HG02852 (cell line): ENCODE measurements around the gene SPZ1.
"Not testable (repeated sequence)": the region's sequence is repeated elsewhere in the genome, so short reads cannot be mapped to it uniquely, and the experiment has no call there.

Experiments
- ATAC-seq: cut with Tn5 transposase; IDR thresholded peaks from one replicate; pipeline ENCODE4 v1.9.1; 2021; ENCODE audit warnings: mild to moderate bottlenecking, moderate library complexity; ENCODE audit not compliant: unreplicated experiment

Gene SPZ1

GRCh38 chr5:80319702-80320101, at the start of gene SPZ1:
TSS of gene SPZ1 (plus strand) at chr5:80320002. CDS start at chr5:80320216, 214 bp downstream.
- no peak for ATAC-seq

- not testable (repeated sequence) for ATAC-seq
Observed at GRCh38 chr5:80270543-80270942, 49.3 kb upstream of the SPZ1 start.

- ATAC-seq = no peak
Observed at GRCh38 chr5:80275347-80275746, 44.5 kb upstream of the SPZ1 start.

DNA sequence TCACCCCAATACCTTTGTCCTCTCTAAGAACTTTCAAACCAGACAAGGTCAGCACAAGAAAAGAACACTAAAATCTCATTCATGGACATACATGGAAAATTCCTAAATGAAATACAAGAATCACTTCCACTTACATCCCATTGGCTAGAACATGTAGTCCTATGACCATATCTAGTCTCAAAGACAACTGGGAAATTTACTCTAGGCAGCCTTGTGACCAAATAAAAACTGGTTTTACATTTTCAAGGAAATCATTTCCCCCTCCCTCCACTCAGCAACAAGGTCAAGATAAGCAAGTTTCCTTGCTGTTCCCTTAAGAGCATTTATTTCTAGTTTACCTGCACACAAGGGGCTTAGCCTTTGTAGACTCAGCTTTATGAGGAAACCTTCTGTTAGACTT, 43.6 kb upstream of the SPZ1 start:
- no peak for ATAC-seq

DNA sequence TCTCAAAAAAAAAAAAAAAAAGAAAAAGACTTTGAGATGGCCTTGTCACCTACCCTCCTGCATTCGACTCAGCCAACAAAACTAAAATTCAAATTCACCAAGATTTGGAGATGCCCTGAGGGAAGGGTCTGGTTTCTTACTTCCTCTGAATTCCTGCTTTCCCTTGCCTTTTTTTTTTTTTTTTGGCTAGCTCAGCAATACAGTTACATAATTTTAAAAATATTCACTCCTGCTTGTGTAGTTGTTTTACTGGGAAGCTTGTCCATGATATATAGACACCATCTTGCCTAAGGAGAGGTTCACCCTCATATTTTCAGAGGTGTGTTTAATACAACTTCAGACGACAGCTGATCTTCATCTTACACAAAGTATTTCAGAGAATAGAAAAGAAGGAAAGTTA, 42.6 kb upstream of the SPZ1 start:
- no peak for ATAC-seq

DNA sequence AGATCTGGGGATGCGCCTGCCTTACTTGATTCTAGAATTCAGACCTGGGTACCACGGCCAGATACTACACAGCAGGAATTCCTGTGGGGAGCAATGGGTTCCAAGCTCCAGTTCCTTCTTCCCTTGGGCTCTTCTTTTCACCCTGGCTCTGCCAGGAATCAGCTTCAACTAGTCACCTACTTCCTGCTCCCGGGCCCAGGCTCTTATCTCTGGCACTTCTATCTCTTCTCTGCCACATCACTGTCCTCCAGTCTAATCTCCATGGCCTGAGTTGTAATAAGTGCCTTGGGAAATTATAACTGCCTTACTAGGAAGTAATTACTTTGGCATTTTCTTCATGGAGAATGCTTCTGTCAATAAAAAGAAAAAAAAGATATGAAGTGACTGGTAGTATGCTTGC, 37.7 kb upstream of the SPZ1 start:
- no peak for ATAC-seq

GRCh38 chr5:80283360-80283759, 36.4 kb upstream of the SPZ1 start:
- ATAC-seq = no peak

GRCh38 chr5:80284720-80285119, 35.1 kb upstream of the SPZ1 start:
- no peak for ATAC-seq

DNA sequence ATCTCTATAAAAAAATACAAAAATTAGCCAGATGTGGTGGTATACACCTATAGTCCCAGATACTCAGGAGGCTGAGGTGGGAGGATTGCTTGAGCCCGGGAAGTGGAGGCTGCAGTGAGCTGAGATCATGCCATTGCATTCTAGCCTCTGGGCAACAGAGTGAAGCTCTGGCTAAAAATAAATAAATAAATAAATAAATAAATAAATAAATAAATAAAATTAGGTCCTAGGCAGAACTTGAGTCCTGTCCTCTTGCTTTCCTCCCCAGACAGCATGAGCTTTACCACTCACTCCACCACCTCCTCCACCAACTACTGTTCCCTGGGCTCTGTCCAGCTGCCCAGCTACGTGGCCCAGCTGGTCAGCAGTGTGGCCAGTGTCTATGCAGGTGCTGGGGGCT, 31.6 kb upstream of the SPZ1 start:
- ATAC-seq = no peak

DNA sequence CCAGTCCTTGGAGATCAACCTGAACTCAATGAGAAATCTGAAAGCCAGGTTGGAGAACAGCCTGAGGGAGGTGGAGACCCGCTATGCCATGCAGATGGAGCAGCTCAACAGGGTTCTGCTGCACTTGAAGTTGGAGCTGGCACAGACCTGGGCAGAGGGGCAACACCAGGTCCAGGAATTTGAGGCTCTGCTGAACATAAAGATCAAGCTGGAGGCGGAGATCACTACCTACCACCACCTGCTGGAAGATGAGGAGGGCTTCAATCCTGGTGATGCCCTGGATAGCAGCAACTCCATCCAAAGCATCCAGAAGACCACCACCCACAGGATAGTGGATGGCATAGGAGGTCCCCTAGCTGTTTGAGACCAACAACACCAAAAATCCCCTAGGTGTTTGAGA, 30.5 kb upstream of the SPZ1 start:
- ATAC-seq = no peak

- ATAC-seq = no peak
Observed at GRCh38 chr5:80291761-80292160, 28.0 kb upstream of the SPZ1 start.

DNA sequence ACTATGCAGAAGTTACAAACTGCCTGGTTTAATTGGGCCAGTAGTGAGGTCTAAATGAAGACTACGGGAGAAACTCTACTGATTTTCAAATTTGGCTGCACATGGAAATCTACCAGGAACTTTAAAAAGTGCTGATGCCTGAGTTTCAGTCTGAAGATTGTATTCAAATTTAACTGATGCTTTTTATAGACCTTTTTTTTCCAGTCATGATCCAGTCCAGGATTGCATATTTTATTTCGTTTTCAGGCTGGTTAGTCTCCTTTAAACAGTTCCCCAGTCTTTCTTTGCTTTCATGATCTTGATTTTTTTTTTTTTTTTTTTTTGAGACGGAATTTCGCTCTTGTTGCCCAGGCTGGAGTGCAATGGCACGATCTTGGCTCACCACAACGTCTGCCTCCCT, 23.7 kb upstream of the SPZ1 start:
- ATAC-seq = no peak

DNA sequence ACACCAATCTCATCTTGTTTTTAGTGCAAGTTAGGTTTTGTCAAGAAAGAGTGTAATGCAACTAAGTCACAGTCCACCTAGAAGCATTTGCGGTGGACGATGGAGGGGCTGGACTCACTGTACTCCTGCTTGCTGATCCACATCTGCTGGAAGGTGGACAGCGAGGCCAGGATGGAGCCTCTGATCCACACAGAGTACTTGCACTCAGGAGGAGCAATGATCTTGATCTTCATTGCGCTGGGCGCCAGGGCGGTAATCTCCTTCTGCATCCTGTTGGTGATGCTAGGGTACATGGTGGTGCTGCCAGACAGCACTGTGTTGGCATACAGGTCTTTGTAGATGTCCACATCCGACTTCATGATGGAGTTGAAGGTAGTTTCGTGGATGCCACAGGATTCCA, 20.2 kb upstream of the SPZ1 start:
- ATAC-seq = no peak

- ATAC-seq = no peak
Observed at GRCh38 chr5:80300125-80300524, 19.7 kb upstream of the SPZ1 start.

DNA sequence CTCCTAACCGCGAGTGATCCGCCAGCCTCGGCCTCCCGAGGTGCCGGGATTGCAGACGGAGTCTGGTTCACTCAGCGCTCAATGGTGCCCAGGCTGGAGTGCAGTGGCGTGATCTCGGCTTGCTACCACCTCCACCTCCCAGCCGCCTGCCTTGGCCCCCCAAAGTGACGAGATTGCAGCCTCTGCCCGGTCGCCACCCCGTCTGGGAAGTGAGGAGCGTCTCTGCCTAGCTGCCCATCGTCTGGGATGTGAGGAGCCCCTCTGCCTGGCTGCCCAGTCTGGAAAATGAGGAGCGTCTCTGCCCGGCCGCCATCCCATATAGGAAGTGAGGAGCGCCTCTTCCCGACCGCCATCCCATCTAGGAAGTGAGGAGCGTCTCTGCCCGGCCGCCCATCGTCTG, 19.0 kb upstream of the SPZ1 start:
- not testable (repeated sequence) for ATAC-seq

GRCh38 chr5:80301342-80301741, 18.5 kb upstream of the SPZ1 start:
- not testable (repeated sequence) for ATAC-seq

GRCh38 chr5:80302636-80303035, 17.2 kb upstream of the SPZ1 start:
- ATAC-seq = no peak

DNA sequence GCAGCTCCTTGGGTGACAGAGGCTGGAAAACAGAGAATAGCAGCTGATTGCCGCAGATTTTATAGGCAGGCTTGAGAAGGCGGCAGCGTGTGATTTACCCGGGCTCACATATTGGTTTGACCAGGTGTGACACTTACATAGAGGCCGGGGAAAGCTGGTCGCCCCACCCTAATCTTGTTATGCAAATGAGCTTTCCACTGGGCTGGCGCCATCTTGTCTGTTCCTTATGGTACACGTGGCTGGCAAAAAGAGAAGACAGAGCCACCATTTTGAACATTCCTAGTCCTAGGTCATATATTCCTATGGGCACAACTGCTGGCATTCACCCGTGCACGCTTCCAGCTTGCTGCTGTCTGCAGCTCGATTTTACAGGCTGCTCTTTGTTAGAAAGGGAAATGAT, 11.3 kb upstream of the SPZ1 start:
- no peak for ATAC-seq

DNA sequence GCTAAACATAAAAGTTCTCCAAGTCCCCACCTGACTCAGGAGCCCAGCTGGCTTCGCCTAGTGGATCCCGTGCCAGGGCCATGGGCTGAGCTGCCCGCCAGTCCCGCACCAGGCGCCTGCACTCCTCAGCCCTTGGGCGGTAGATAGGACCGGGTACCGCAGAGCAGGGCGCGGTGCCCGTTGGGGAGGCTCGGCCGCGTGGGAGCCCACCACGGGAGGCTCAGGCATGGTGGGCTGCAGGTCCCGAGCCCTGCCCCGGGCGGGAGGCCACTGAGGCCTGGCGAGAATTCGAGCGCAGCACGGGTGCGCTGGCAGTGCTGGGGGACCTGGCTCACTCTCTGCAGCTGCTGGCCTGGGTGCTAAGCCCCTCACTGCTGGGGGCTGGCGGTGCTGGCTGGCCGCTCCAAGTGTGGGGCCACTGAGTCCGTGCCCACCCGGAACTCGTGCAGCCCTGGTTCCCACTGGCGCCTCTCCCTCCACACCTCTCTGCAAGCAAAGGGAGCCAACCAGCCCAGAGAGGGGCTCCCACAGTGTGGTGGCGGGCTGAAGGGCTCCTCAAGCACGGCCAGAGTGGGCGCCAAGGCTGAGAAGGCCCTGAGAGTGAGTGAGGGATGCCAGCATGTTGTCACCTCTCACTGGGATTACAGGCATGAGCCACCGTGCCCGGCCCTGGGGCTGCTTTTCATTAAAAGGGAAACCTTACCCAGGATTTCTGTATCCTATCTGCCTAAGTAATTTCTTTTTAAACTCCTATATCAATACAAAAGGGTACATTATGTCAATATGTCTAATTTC, 9.7 kb upstream of the SPZ1 start:
- no peak for ATAC-seq

DNA sequence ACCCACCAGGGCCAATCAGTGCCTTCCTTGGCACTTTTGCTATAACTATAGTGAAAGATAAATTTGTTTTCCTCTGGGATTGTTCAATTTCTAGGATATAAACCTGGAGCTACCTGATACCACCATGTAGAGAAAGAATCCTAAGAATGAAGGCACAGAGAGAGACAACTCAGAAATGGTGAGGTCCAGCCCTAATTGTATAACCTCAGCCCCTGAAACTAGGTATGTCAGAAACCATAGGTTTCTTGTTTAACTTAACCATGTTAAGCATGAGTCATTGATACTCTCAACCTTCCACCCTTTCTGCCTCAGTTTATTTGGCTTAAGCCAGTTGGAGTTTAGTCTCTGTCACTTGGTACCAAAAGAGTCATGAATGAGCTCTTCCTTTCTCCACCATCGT, 4.6 kb upstream of the SPZ1 start:
- ATAC-seq = no peak

DNA sequence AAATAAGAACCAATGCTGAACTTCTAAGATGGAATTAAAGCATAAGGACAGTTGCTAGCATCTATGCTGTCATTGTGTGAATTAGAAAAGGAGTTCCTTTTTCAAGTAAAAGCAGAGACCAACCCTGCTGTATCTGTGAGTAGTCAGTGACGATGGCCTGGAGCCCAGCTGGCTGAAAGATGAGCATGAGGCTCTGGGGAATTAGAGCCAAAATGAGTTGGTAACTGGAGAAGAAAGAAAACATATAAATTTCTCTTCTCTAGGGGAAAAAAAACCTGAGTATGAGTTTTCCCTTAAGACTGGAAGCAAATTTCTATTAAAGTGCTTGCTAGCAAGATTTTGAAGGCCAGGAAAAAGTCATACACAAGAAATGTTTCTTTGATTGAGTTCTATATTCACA, 1.6 kb upstream of the SPZ1 start:
- no peak for ATAC-seq

DNA sequence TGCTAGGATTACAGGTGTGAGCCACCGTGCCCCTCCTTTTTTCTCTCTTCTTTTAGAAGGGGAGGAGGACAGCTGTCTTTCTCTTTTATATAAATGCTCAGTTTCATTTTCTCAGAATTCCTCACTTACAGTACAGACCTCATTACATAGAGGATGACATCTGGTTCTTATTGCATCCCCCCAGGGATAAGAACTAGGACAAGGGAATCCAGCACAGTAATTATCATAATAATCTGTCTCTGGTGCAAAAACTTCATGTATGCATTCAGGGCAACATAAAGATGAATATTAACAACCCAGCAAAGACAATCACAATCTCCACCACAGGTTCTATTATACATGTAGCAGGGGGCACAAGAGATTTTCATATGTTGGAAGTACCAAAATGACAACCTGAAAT, 5.1 kb downstream of the SPZ1 start:
- no peak for ATAC-seq

GRCh38 chr5:80326468-80326867, 6.7 kb downstream of the SPZ1 start:
- no peak for ATAC-seq
